Measurements from ENCODE around the gene GSN. TPM values are rescaled to one million over a fixed set of nuclear protein-coding genes. Genes with fewer than 3 reads are reported as not detected.
"Not testable (repeated sequence)": the region's sequence is repeated elsewhere in the genome, so short reads cannot be mapped to it uniquely, and the experiment has no call there.

GSN gene
- polyA plus RNA-seq, 3 donors = 67.4 to 187 (median 95.8) TPM

DNA sequence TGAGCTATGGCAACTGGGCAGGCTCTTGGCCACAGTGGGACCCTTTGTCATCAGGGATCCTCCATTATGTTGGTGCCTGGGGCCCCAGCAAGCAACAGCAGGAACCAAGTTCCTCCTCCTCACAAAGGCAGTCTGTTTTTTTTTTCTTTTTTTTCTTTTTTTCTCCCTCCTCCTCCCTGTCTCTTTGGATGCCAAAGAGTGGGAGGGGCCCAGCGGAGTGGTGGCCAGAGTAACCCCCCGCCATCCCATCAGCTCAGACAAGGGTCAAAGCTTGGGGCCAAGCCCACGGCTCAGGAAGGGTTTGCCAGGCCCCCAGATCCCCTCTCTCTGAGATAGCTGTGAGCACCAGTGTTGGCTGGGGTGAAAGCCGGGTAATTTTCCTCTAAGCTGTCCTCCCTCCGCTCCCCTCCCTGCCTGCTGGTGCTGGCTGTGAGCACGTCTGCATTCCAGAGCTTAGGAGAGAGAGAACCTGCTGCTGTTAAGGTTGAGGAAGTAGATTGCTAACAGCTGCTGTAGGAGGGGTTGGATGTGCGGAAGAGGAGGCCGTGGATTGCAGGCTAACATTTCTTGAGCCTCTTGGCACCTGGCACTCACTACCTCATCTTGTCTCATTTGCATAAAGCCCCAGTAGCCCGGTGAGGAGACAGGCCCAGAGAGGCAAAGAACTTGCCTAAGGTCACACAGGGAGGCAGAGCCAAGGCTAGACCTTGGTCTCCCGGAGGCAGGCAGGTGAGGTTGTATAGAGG lies 21.2 kb downstream of the GSN start:
- H3K27me3 ChIP-seq (ENCODE audit: control insufficient read depth in 2 of 2, insufficient read depth in 2 of 2, low read length in 2 of 2) = no peaks in the 10 kb centered on the region
- Mint-ChIP-seq H3K27me3 (ENCODE audit: low read depth in 3 of 3) (peaks cover 0 to 3% (median 2%) of the 10 kb centered on the region in 3 donors), H3K4me1 (peaks cover 60% of the 10 kb centered on the region), H3K36me3 (peaks cover 20 to 36% of the 10 kb centered on the region in 2 donors), H3K4me3 (peak overlapping the region in 1 of 2 donors; percentile 78), H3K27ac (peak overlapping the region; percentile 53 to 92 (median 86)), H3K9me3 (peaks cover 0 to 2% (median 0%) of the 10 kb centered on the region in 7 donors)
- peaks cover 4% of the 10 kb centered on the region for H4K20me1 ChIP-seq (ENCODE audit: insufficient read depth, low read length)
- peak in 2 of 3 donors; percentile 44 to 49 for DNase-seq
- H3K36me3 ChIP-seq (replicated peaks in 1 of 2; ENCODE audit: control insufficient read depth in 1 of 2, insufficient read depth in 2 of 2, low read length in 2 of 2) = peaks cover 0 to 16% of the 10 kb centered on the region in 2 donors
- H3K9me3 ChIP-seq (replicated peaks in 1 of 2; ENCODE audit: control insufficient read depth in 1 of 2, insufficient read depth in 1 of 2, low read length in 2 of 2) = no peaks in the 10 kb centered on the region
- H3K79me2 ChIP-seq (ENCODE audit: insufficient read depth, low read length) = peaks cover 33% of the 10 kb centered on the region
- intact Hi-C loops (cut with micrococcal nuclease) = loop anchor here in 1 of 2 donors (5.0 kb wide), 1 partner anchor 82 kb away; no protein-coding TSS in a partner anchor
- WGBS (ENCODE audit: insufficient coverage) = 45% methylated on average over 2 of the region's 10 CpGs
- H3K27ac ChIP-seq (ENCODE audit: low read depth in 1 of 2, low read length in 2 of 2) = peak overlapping the region; percentile 37 to 75
- H2AFZ ChIP-seq (ENCODE audit: insufficient read depth, low read depth, low read length, poor library complexity, severe bottlenecking) = peak overlapping the region; percentile 78
- H3K4me2 ChIP-seq (replicated peaks; ENCODE audit: extremely low read depth, low read length, poor library complexity, severe bottlenecking) = peak overlapping the region; percentile 54
- H3K4me3 ChIP-seq (replicated peaks in 1 of 3; ENCODE audit: low read depth in 2 of 3, low read length in 3 of 3) = peak overlapping the region in 1 of 3 experiments; percentile 55
- H3K4me1 ChIP-seq (ENCODE audit: control insufficient read depth in 1 of 2, insufficient read depth in 2 of 2, low read length in 2 of 2) = peaks cover 55 to 60% of the 10 kb centered on the region in 2 donors
- peak overlapping the region; percentile 51 for H3K9ac ChIP-seq (ENCODE audit: insufficient read depth, low read length, poor library complexity, severe bottlenecking)
- TF ChIP-seq, protein P1, sequence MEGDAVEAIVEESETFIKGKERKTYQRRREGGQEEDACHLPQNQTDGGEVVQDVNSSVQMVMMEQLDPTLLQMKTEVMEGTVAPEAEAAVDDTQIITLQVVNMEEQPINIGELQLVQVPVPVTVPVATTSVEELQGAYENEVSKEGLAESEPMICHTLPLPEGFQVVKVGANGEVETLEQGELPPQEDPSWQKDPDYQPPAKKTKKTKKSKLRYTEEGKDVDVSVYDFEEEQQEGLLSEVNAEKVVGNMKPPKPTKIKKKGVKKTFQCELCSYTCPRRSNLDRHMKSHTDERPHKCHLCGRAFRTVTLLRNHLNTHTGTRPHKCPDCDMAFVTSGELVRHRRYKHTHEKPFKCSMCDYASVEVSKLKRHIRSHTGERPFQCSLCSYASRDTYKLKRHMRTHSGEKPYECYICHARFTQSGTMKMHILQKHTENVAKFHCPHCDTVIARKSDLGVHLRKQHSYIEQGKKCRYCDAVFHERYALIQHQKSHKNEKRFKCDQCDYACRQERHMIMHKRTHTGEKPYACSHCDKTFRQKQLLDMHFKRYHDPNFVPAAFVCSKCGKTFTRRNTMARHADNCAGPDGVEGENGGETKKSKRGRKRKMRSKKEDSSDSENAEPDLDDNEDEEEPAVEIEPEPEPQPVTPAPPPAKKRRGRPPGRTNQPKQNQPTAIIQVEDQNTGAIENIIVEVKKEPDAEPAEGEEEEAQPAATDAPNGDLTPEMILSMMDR (IDR thresholded peaks at IDR 0.05) = no peak

DNA sequence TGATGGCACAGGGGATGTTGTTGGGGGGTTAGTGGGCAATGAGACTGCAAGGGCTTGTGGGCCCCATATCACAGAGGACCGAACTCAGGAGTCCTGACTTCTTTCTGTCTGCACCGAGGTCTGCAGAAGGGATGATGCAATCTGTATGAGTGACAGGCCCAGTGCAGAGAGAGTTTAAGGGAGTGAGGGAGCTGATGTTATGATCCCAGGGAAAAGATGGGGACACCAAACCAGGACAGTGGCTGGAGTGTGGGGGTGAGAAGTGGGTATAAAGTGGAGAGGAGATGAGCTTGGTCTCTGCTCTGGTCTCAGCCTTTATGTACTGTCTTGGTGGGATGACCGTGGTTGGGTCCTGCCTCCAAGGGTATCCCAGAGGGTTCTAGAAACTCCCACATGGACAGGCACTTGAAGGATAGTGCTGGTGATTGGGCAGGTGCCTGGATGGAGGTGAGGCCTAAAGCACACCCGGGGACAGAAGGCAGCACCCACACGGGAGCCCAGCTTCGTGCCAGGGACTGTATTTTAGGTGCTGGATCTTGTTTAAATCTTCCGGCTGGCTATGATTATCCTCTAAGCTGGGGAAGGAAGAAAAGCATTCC lies 21.9 kb downstream of the GSN start:
- DNase-seq = peak in 1 of 3 donors; percentile 39
- H3K27me3 ChIP-seq (ENCODE audit: control insufficient read depth in 2 of 2, insufficient read depth in 2 of 2, low read length in 2 of 2) = no peaks in the 10 kb centered on the region
- peak overlapping the region; percentile 37 to 75 for H3K27ac ChIP-seq (ENCODE audit: low read depth in 1 of 2, low read length in 2 of 2)
- 33% methylated on average over 3 of the region's 7 CpGs for WGBS (ENCODE audit: insufficient coverage)
- H3K9me3 ChIP-seq (replicated peaks in 1 of 2; ENCODE audit: control insufficient read depth in 1 of 2, insufficient read depth in 1 of 2, low read length in 2 of 2) = no peaks in the 10 kb centered on the region
- peaks cover 4% of the 10 kb centered on the region for H4K20me1 ChIP-seq (ENCODE audit: insufficient read depth, low read length)
- peaks cover 0 to 18% of the 10 kb centered on the region in 2 donors for H3K36me3 ChIP-seq (replicated peaks in 1 of 2; ENCODE audit: control insufficient read depth in 1 of 2, insufficient read depth in 2 of 2, low read length in 2 of 2)
- Mint-ChIP-seq H3K4me1 (peaks cover 53% of the 10 kb centered on the region), H3K9me3 (peaks cover 0 to 2% (median 0%) of the 10 kb centered on the region in 7 donors), H3K36me3 (peaks cover 16 to 34% of the 10 kb centered on the region in 2 donors), H3K4me3 (peak overlapping the region in 1 of 2 donors; percentile 78), H3K27me3 (ENCODE audit: low read depth in 3 of 3) (peaks cover 0 to 3% (median 2%) of the 10 kb centered on the region in 3 donors), H3K27ac (peak overlapping the region in 6 of 7 donors; percentile 53 to 92 (median 84))
- TF ChIP-seq, protein P1 (IDR thresholded peaks at IDR 0.05) = no peak
- intact Hi-C loops (cut with micrococcal nuclease) = loop anchor here in 1 of 2 donors (5.0 kb wide), 1 partner anchor 83 kb away; no protein-coding TSS in a partner anchor
- peaks cover 26% of the 10 kb centered on the region for H3K79me2 ChIP-seq (ENCODE audit: insufficient read depth, low read length)
- peaks cover 53% of the 10 kb centered on the region in 2 donors for H3K4me1 ChIP-seq (ENCODE audit: control insufficient read depth in 1 of 2, insufficient read depth in 2 of 2, low read length in 2 of 2)
- H2AFZ ChIP-seq (ENCODE audit: insufficient read depth, low read depth, low read length, poor library complexity, severe bottlenecking) = no peak overlapping the region
- peak overlapping the region in 1 of 3 experiments; percentile 55 for H3K4me3 ChIP-seq (replicated peaks in 1 of 3; ENCODE audit: low read depth in 2 of 3, low read length in 3 of 3)
- H3K9ac ChIP-seq (ENCODE audit: insufficient read depth, low read length, poor library complexity, severe bottlenecking) = no peak overlapping the region
- peak overlapping the region; percentile 54 for H3K4me2 ChIP-seq (replicated peaks; ENCODE audit: extremely low read depth, low read length, poor library complexity, severe bottlenecking)

DNA sequence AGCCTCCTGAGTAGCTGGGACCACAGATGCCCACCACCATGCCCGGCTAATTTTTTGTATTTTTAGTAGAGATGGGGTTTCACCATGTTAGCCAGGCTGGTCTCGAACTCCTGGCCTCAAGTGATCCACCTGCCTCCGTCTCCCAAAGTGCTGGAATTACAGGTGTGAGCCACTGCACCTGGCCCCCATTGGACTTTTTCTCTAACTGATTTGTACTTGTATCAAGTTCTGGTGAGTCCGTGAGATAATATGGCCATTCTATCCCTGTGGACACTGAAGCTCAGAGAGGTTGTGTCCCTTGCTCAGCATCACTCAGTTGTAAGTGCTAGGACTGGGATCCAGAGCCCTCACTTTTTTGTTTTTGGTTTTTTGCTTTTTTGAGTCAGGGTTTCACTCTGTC lies 23.6 kb downstream of the GSN start:
- H3K4me3 Mint-ChIP-seq; H3K4me3 ChIP-seq (replicated peaks in 1 of 3; ENCODE audit: low read depth in 2 of 3, low read length in 3 of 3); H3K9ac ChIP-seq (ENCODE audit: insufficient read depth, low read length, poor library complexity, severe bottlenecking); H3K9me3 Mint-ChIP-seq; DNase-seq; H3K27ac ChIP-seq (ENCODE audit: low read depth in 1 of 2, low read length in 2 of 2); H3K4me2 ChIP-seq (replicated peaks; ENCODE audit: extremely low read depth, low read length, poor library complexity, severe bottlenecking); H4K20me1 ChIP-seq (ENCODE audit: insufficient read depth, low read length); H3K9me3 ChIP-seq (replicated peaks in 1 of 2; ENCODE audit: control insufficient read depth in 1 of 2, insufficient read depth in 1 of 2, low read length in 2 of 2); H3K27me3 Mint-ChIP-seq (ENCODE audit: low read depth in 3 of 3); H3K27me3 ChIP-seq (ENCODE audit: control insufficient read depth in 2 of 2, insufficient read depth in 2 of 2, low read length in 2 of 2); H2AFZ ChIP-seq (ENCODE audit: insufficient read depth, low read depth, low read length, poor library complexity, severe bottlenecking); intact Hi-C loops (cut with micrococcal nuclease); H3K27ac Mint-ChIP-seq: not testable (repeated sequence)
- 96% methylated on average over 3 of the region's 4 CpGs for WGBS (ENCODE audit: insufficient coverage)
- peaks cover 21 to 38% of the 10 kb centered on the region in 2 donors for H3K36me3 Mint-ChIP-seq
- Histone ChIP-seq H3K4me1 (ENCODE audit: control insufficient read depth in 1 of 2, insufficient read depth in 2 of 2, low read length in 2 of 2) (peaks cover 38 to 42% of the 10 kb centered on the region in 2 donors), H3K79me2 (ENCODE audit: insufficient read depth, low read length) (peaks cover 37% of the 10 kb centered on the region), H3K36me3 (replicated peaks in 1 of 2; ENCODE audit: control insufficient read depth in 1 of 2, insufficient read depth in 2 of 2, low read length in 2 of 2) (peaks cover 2 to 29% of the 10 kb centered on the region in 2 donors)
- H3K4me1 Mint-ChIP-seq = peaks cover 44% of the 10 kb centered on the region

All from CD14-positive monocyte (primary cell).